GM21786 (cell line): ENCODE data around the gene CLDN16.

Experiments used
- ATAC-seq: cut with Tn5 transposase; IDR thresholded peaks from one replicate; pipeline ENCODE4 v1.9.1; 2021; ENCODE audit not compliant: unreplicated experiment

Gene CLDN16

GRCh38 chr3:190435618-190436017 is 47.7 kb downstream of the CLDN16 start:
- ATAC-seq = no peak

DNA sequence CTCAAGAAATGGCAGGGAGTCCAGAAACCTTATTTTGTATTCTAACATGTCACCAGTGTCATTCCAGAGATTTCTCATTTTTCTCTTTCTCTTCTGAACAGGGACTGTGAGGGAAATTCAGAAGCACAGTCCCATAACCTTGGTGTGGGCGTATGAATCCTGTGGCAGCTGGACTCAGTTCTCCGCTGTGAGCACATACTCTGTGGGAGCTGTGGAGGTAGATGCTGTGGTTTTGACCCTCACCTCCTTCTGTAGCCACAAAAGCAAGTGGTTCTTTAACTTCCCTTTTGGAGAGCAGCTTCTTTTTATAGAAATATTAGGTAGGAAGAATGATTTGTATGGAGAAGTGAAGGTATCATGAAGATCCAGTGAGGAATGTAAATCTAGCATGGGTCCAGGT is 48.4 kb downstream of the CLDN16 start:
- ATAC-seq = no peak

GRCh38 chr3:190442240-190442639 is 54.3 kb downstream of the CLDN16 start:
- ATAC-seq = no peak

DNA sequence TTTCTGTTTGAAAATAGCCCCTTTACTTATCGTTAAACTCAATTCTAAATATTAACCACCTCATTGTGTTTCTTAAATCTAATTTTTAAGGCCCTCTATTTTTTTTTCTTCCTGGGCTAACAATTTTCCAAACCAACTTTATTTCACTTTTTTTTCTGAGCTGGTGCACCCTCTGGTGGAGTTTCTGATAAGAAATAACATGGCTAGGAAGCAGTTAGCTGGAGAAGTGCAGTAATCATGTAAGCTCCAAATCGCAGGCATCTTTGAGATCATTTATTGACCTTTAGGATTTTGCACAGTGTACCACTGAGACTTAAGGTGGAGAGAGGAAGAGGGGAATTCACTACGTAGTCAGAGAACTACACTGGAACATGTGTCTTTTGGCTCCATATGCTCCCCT is 55.3 kb downstream of the CLDN16 start:
- ATAC-seq = no peak

- no peak for ATAC-seq
Measured at GRCh38 chr3:190444006-190444405, 56.0 kb downstream of the CLDN16 start.

- no peak for ATAC-seq
Measured at GRCh38 chr3:190444576-190445145, 56.7 kb downstream of the CLDN16 start.

DNA sequence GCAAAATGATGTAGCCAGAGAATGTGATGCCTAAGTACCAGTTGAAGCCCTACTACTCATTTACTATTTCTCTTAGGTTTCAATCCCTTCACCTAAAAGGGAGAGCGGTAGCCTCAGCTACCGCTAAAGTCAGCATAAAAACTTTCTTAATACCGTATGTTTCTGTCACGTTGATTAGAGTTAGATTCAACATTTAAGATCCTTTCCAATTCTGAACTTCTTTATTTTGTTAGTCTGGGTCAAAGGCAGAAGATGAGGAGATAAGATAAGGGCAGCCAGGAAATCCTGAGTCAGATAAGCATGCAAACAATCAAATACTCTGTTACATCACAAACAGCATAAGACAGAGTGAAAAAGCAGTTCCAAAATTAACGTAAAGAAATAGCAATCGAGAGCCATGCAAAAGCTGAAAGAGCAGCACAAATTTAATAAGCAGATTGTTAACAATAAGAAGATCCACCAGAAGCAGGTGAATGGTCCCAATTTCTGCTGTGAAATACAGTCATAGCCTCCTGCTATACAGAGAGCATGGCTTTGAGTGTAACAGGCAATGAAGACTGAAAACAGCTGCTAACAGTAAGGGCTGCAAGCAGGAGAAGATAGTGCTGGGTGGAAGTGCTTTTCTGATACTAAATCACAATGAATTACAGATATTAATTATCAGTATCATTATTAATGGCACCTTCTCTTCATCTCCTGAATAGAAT is 58.8 kb downstream of the CLDN16 start:
- ATAC-seq = no peak

DNA sequence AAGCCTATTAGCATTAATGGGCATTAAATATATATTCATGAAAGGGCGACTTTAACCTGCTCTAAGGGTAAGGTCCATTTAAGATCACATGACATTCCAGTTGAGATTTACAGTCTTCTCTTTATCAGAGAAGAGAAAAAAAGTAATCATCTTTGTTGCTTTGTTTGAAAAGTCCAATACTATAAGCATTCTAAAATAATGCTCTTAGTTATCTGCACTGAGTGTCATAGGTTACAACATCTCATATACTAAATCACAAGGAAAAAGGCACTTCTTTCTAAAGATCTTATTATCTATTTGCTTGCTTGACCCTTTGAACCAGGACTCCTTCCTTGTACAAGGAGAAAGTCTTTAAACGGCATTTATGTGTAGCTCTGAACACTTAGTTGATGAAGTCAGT is 60.3 kb downstream of the CLDN16 start:
- no peak for ATAC-seq

DNA sequence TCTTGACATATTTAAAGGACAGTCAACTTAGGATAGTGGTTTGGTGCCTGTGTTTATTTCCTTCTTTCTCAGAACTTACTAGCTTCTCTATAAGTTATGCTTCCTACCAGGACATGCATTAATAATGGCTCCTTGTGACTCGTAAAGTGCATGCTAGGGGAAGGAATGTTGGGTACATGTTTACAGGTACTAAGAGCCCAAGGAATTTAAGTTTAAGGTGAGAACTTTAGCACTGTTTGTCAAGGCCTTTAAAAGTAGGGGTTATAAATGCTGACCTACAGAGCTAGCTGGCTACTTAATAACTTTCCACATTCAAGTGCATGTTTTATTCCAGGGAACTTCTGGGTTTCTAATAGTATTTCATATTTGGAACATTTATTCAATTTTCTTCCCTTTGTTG is 61.8 kb downstream of the CLDN16 start, which contains the start of gene TMEM207:
TSS of gene TMEM207 (minus strand) at position 101 of the 400 bp plus-strand sequence. CDS start at position 9, 92 bp downstream.
- ATAC-seq = no peak

DNA sequence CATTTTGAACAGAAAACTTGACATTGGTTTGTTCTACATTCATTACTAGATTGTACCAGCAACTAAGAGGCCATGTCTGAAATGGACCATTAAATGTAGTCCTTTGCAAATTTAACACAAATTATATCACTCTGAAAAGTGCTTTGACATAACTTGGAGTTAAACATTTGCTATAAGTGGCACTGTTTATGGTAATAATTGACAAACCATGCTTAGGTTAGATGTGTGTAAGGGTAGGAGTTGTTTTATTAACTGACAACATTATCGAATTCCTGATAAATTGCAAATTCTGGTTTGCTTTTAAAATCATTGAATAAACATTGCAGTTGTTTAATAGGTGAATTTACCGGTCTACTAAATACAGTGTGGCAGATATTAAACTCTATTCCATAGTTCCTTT is 67.9 kb downstream of the CLDN16 start:
- no peak for ATAC-seq

DNA sequence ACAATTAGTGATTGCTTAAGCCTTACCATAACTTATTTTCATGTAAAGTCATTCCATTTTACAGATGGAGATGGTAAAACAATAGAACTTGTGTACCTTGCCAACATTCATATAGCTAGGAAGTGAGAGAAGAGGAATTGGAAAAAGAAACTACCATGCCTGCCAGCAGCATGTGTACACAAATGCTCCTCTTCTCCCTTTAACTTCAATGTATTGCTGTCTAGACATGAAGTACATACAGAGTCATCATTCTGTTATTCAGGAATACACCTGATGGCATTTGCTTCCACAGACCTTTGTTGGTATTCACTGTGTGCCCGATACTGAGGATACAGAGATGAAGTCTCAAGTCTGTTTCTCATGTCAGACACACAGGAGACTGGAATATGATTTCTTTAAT is 68.8 kb downstream of the CLDN16 start:
- no peak for ATAC-seq

GRCh38 chr3:190458040-190458439 is 70.1 kb downstream of the CLDN16 start:
- ATAC-seq = no peak
